ENCODE results near the gene SMARCC2.
"Not testable (repeated sequence)": the region's sequence is repeated elsewhere in the genome, so short reads cannot be mapped to it uniquely, and the experiment has no call there.

SMARCC2 gene

GRCh38 chr12:56208006-56208405 is 18.7 kb upstream of the SMARCC2 start:
- no peak for DNase-seq

GRCh38 chr12:56206452-56207166 is 17.3 kb upstream of the SMARCC2 start:
- DNase-seq, result peak; percentile 53 to 69 (median 61)

GRCh38 chr12:56205445-56205844 is 16.2 kb upstream of the SMARCC2 start:
- no peak for DNase-seq

GRCh38 chr12:56204275-56204674 is 15.0 kb upstream of the SMARCC2 start:
- DNase-seq, result no peak

GRCh38 chr12:56202838-56203237 is 13.6 kb upstream of the SMARCC2 start:
- DNase-seq, result no peak

GRCh38 chr12:56202366-56202765 is 13.1 kb upstream of the SMARCC2 start:
- DNase-seq, result no peak

GRCh38 chr12:56198836-56199235 is 9.6 kb upstream of the SMARCC2 start:
- no peak for DNase-seq

GRCh38 chr12:56197921-56198635 is 8.8 kb upstream of the SMARCC2 start:
- DNase-seq, result no peak

GRCh38 chr12:56196818-56197550 is 7.7 kb upstream of the SMARCC2 start:
- DNase-seq, result not testable (repeated sequence)

GRCh38 chr12:56193025-56193578 is 3.8 kb upstream of the SMARCC2 start:
- peak; percentile 92 to 96 (median 94) for DNase-seq

- DNase-seq, result no peak
These were observed 3.3 kb upstream of the SMARCC2 start for GRCh38 chr12:56192582-56192981.

GRCh38 chr12:56190695-56191155 is 1.4 kb upstream of the SMARCC2 start:
- no peak for DNase-seq

- DNase-seq, result peak; percentile 82 to 93 (median 85)
These were observed 823 bp upstream of the SMARCC2 start for GRCh38 chr12:56189918-56190694.

- peak in 1 of 4 experiments; percentile 36 for DNase-seq
These were observed 545 bp downstream of the SMARCC2 start for GRCh38 chr12:56188778-56189098.

GRCh38 chr12:56188131-56188777 is 1.0 kb downstream of the SMARCC2 start:
- DNase-seq, result peak in 3 of 4 experiments; percentile 18 to 29 (median 27)

- DNase-seq, result no peak
These were observed 2.3 kb downstream of the SMARCC2 start for GRCh38 chr12:56186957-56187356.

GRCh38 chr12:56178347-56178746 is 10.9 kb downstream of the SMARCC2 start:
- DNase-seq, result no peak

GRCh38 chr12:56172839-56173238 is 16.4 kb downstream of the SMARCC2 start:
- DNase-seq, result no peak

- DNase-seq, result no peak
These were observed 20.0 kb downstream of the SMARCC2 start for GRCh38 chr12:56169229-56169759.

- no peak for DNase-seq
These were observed 23.9 kb downstream of the SMARCC2 start for GRCh38 chr12:56165369-56165768.

GRCh38 chr12:56164345-56164729 is 24.9 kb downstream of the SMARCC2 start:
- no peak for DNase-seq

All from suppressor macrophage (primary cell).